ENCODE measurements around the gene SP3.

GRCh38 chr2:173997753-173998152 is 32.6 kb upstream of the SP3 start:
- TF ChIP-seq, protein P1, sequence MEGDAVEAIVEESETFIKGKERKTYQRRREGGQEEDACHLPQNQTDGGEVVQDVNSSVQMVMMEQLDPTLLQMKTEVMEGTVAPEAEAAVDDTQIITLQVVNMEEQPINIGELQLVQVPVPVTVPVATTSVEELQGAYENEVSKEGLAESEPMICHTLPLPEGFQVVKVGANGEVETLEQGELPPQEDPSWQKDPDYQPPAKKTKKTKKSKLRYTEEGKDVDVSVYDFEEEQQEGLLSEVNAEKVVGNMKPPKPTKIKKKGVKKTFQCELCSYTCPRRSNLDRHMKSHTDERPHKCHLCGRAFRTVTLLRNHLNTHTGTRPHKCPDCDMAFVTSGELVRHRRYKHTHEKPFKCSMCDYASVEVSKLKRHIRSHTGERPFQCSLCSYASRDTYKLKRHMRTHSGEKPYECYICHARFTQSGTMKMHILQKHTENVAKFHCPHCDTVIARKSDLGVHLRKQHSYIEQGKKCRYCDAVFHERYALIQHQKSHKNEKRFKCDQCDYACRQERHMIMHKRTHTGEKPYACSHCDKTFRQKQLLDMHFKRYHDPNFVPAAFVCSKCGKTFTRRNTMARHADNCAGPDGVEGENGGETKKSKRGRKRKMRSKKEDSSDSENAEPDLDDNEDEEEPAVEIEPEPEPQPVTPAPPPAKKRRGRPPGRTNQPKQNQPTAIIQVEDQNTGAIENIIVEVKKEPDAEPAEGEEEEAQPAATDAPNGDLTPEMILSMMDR (IDR thresholded peaks at IDR 0.05) = no peak
- no peak for TF ChIP-seq ZFX (IDR thresholded peaks at IDR 0.05; ENCODE audit: borderline replicate concordance)

All from 22Rv1 (cell line).